Activated T-cell treated with anti-CD3 and anti-CD28 coated beads, Interleukin-2, amount 50 U/mL, for 48 hours (primary cell): ENCODE measurements around the gene MINDY4.

ENCODE experiments used
- DNase-seq, 2 experiments: peaks; one replicate each; pipeline ENCODE4 v3.0.0-alpha.2; 2020

MINDY4 gene

DNA sequence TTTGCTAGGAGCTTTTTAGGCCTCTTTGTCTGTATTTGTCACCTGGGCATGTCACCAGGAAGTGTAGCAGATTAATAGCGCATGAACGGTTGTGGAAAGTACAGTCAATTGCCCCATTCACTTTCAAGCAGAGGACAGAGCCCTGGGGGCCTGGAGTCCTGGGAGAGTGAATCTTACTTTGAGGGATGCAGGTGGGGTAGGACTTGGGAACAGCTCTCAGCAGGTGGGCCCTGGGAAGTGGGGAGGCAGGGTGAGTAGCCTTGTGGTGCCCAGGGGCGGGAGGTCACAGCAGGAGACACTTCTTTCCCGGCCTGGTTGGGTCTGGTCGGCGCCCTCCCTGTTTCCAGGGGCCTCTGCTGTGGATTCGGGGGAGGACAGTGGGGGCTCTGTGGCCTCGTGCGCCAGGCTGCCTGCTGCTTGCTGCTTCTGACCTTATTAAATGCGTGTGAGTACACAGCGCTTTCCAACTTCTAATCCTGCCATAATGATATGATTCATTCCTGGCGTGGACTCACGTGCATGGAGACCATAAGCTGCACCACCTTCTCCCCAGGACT lies 88.8 kb downstream of the MINDY4 start:
- no peak for DNase-seq

DNA sequence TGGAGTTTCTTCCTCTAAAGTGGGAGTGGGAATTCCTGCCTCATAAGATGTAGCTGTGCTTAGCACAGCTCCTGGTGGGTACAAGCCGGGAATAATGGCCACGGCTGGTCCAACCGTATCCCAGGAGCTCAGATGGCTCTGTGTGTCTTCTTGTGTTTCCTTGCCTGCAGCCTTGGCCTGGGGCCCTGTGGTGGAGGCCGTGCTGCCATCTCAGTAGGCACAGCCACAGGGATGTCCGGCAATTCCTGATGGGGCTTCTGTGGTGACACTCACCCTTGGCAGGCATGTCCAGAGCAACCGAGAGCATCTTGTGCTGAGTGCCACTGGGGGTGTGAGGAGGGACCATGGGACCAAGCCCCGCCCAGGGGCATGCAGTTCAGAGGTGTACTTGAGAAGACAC lies 90.4 kb downstream of the MINDY4 start:
- DNase-seq: no peak

DNA sequence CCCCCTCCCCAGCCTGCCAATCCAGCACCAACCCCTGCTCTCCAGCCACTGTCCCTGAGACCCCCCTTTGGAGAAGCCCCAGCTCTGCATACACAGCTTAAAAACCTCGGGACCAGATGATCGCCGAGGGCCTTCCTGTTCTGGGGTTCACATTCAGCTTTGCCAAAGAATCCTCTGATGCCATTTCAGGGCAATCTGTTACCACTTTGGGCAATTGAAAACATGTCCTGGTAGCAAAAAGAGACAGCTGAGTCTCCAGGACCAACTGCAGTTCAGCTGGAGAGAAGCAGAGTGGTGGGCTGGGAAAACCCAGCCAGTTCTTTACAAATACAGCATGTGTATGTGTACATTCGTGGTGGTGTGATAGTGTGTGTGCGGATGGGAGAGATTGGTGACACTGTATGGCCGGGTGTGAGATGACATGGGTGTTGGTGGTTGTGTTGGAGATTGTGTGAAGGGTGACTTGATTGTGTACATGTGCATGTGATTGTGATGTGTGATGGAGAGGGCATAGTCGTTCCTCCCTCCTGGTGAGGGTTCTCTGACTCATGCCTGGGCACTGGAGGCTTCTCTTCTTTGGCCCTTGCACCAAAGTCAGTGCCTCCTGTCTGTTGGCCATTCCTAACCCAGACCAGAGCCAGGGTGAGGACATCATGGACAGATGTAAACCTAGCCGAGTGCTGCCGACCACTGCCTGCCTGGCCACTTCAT lies 91.9 kb downstream of the MINDY4 start:
- no peak for DNase-seq

DNA sequence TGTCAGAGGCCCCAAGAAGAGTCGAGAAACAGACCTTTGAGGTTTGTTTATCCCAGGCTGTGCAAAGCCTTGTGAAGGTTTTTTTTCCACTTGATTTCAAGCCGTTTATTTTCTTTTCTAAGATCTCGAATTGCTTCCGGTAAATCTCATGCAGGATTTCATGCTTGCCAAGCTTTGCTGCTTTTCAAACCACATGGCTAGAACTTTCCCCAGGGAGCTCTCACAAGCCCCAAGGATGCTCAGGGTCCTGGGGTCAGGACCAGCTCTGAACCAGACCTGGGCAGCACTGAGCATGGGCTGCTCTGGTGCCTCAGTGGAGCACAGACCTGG lies 92.5 kb downstream of the MINDY4 start:
- DNase-seq: no peak

DNA sequence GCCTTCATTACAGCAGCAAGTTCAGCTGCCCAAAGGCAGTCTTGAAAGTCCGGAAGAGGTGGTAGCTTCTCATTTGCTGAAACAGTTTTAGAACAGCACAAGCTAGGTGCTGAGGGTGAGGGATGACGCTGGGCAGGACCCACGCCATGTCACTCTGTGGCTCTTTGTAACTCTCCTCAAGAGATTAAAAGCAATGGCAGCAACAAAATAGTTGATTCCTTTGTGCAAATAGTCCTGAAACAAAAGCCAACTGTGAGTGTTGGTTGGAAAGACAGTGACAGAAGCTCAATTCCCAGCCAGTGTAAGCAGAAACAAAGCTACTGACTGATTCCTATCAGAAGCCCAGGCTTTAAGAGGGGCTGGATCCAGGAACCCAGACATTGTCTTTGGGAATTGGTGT lies 92.9 kb downstream of the MINDY4 start:
- no peak for DNase-seq

DNA sequence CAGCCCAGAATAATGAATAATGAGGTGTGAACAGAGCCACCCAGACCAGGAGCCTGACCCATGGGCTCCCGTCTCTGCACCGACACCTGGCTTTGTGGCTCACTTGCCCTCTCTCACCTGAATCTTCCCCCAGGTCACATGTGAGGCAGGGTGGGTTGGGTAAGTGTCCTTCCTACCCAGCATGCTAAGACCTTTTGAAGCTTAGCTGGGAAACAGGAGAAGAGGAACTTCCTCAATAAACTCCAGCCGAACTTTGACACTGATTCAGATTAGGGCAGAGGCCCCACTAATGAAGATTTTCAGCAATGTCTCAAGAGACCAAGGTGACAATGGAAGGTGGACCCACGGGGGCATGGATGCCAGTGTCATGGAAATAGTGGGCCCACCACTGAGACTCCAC lies 93.9 kb downstream of the MINDY4 start:
- no peak for DNase-seq

DNA sequence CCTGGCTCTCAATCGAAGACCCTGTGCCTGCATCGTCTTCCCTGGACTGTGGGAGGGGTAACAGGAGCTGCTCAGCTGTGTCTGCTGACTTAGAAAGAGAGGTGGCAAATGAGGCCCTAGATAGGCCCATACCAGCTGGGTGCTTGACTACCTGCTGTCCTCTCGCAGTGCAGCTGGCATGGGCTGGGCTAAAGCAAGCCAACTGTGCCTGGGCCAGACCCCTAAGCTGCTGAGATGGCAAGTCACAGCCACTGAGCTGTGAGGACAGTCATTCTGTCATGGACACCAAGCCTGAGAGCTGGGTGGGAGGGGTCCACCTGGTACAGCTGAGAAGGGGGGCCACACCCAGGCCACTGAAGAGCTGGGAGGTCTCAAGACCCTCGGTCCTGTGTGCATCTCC lies 94.6 kb downstream of the MINDY4 start:
- no peak for DNase-seq

DNA sequence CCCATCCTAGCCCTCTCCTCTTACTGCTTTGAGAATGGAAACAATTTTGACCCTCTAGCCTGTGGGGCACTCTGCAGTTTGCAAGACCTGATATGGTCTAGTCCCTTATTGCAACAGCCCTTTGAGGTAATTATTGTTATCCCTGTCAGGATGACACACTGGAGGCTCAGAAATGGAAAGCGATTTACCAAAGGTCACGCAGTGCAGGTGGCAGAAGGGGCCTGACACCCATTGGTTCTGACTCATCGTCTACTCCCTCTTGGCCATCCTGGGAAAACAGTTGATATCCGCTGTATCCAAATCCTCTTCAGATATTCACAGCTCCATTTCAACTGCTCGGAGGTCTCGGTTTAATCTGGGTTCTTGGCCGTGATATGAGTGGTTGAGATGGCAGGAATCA lies 95.7 kb downstream of the MINDY4 start:
- no peak for DNase-seq

DNA sequence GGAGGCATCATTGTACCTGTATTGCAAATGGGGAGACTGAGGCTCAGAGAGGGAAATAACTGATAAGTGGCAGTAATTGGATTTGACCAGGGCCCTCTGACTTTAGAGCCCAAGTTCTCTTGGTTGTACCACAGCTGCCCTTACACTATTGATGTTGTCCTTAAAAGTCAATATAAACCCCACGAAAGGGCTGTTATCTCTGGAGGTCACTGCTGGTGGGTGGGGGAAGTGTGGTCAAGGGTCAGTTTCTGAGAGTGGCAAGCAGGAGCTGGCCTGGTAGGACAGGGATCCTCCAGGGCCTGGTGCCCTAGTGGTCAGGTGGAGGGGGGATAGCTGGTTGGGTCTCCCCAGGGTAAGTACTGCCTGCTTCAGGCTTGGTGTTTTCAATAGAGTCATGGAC lies 96.3 kb downstream of the MINDY4 start:
- DNase-seq: no peak

DNA sequence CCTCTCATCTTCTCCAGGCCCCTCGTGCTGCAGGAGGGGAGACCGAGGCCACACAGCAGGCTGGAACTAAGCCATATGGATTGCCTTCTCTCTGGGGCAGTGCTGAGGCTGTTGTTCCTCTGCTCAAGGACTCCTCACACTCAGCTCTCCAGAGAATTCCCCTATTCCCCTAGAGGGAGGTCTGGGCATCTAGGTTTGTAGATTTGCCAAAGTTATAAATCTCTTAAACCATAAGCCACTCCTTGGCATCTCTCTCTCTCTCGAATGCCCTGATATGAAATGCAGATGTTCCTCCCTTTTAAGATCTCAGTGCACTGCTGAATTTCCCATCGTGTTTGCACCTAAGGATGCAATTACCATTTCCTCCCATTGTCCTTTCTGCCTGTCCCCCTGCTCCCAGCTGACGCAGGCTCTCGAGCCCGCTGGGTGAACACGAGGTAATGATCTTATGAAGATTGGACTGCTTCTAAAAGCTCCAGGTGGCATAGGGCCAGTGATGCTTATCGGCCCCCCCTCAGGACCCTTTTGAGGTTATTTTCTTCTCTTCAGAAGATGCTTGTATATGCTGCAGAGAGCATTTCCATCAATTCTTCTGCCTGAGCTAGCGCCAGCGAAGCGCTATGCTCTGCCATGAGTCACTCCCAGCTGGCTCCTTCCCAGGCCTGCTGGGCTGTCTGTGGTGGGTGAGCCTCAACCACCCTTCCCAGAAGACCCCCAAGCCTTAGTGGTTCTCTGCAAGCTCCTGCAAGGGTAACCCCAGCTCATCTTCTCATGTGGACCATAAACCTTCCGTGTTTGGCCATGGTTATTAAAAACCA lies 98.8 kb downstream of the MINDY4 start:
- no peak for DNase-seq

DNA sequence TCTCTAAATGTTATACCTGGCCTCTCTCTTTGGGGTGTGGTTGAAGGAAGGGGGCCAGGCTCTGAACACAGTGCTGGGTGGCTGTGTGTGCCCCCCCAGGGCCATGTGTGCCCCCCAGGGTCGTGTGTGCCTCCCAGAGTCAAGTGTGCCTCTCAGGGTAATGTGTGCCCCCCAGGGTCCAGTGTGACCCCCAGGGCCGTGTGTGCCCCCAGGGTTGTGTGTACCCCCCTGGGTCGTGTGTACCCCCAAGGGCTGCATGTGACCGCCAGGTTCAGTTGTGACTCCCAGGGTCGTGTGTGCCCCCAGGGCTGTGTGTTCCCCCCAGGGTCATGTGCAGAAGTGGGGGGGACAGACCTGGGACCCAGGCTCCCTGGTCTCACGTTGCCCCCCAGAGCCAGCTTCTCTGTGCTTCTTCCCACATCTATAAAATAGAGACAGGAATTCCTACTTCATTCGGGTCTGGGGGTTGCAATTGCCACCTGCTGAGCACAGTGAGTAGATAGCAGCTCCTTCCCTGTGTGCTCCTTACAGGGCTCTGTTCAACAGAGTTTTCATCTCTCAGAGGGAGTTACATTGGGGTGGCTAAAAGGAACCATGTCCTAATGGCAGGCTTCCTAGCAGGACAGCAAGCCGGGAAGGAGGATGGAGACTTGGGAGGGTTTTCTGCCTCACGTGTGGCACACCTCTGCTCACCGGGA lies 99.8 kb downstream of the MINDY4 start:
- DNase-seq: no peak

DNA sequence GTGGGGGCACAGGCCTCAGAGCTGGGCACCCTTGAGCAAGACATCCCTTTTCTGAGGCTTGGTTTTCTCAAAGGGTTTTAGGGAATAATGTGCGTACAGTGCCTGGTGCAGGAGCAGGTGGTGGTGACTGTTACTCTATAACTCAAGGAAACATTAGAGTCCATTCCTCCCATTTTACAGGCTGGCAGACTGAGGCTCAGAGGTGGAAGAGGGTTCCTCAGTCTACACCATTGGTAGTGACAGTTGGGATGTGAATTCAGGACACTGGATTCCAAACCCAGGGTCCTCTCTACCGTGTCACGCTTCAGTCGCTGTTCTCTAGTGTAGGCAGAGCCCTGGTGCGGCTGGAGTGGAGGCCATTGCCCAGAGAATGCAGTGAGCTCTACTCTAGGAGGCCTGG lies 100.4 kb downstream of the MINDY4 start:
- no peak for DNase-seq

DNA sequence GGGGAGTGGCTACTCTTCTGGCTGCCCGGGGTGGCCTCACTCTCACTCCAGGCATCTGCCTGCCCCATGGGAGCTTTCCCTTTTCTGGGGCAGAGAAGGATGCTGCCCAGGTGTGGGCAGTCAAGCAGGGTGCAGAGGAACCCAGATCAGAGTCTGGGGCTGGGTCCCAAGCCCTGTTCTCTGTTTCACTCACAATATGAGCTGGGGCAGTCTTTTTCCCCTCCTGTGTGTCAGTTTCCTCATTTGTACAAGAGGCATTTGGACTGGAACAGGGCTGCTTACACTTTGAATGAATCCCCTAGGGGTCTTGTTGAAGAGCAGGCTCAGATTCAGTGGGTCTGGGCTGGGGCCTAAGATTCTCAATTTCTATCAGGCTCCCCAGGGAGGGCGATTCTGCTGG lies 102.0 kb downstream of the MINDY4 start:
- no peak for DNase-seq

DNA sequence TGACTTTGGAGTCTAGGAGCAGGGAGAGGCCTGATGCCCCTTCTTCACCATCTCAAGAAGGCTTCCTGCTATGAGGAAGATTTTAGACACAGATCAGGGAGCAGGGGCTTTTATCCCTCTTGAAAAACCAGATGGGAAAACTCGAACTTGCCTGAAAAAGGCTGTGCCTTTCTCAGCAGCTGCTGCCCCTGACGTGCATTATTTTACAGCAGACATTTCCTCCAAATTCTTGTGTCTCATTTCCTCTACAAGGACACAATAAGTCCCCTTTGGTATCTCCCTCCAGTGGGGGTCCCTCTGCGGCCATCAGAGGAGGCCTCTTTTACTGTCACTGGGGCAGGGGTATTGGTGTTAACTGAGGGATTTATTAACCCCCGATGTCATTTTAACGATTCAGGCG lies 102.4 kb downstream of the MINDY4 start:
- DNase-seq: no peak

DNA sequence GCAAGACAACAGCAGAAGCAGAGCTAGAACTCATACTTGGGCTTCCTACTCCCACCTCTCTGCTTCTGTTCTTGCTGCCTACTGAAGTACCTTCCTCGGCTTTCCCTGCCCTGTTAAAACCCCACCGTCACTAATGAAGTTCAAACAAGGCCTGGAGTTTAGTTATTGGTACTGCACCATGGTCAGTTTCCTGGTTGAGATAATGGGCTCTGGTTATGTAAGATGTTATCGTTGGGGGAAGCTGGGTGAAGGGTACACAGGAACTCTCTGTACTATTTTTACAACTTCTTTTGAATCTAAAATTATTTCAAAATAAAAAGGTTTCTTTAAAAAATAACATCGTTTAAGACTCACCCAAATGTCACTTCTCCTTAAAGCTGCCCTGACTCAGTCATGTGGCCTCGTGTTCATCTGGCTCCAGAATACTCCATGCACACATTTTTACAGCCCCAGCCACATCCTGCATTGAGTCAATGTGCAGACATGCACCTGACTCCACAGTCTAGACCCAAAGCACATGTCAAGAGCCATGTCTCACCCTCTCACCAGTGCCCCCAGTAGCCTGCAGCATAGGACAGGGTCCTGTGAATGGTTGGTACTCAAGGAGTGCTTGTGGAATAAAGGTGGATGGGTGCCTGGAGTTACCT lies 103.6 kb downstream of the MINDY4 start:
- no peak for DNase-seq

DNA sequence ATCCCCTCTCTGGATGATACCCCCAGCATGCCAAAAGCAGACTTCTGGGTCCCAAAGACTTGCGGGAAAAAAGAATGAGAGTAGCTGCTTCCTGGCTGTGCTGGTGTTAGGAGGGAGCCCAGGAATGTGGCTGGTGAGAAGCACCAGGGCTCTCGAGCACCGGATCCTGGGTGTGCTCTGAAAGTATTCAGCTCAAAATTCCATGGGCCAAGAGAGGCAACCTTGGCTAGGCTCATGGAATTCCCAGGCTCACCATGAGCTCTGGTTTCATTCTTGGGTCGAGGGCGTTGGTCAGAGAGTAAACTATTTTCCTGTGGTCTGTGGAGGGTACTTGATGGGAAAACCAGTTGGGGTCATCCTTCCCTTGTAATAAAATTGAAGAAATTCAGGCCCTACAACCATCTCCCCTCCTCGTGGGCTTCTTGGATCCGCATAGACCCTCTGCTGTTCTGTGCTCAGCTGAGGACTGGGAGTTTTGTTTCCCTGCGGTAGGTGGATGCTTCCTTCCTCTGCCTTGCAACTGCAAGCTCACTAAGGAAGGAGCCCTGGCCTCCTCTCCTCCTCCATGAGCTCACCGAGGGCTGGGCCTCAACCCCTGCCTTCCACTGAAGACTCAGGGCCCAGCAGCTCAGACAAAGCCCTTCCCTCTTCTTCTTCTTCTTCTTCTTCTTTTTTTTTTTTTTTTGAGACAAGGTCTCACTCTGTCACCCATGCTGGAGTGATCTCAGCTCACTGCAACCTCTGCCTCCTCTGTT lies 106.0 kb downstream of the MINDY4 start:
- no peak for DNase-seq

DNA sequence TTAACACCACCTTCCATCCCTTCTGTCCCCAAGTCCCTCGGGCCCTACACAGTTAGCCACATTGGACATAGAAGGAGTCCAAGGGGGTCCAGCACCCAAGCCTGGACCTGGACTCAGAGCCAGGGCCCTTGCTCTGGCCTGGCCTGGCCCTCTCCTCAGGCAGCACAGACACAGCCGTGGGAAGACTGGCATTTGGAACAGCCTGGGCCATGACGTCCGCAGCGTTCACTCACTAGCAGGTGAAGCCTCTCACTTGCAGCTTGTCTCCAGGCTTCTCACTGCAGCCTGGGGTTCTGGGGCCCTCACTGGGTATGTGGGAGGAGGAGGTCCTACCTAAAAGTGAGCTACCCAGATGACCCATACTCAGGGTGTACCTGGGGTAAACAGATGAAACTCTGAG lies 106.8 kb downstream of the MINDY4 start:
- DNase-seq: no peak

DNA sequence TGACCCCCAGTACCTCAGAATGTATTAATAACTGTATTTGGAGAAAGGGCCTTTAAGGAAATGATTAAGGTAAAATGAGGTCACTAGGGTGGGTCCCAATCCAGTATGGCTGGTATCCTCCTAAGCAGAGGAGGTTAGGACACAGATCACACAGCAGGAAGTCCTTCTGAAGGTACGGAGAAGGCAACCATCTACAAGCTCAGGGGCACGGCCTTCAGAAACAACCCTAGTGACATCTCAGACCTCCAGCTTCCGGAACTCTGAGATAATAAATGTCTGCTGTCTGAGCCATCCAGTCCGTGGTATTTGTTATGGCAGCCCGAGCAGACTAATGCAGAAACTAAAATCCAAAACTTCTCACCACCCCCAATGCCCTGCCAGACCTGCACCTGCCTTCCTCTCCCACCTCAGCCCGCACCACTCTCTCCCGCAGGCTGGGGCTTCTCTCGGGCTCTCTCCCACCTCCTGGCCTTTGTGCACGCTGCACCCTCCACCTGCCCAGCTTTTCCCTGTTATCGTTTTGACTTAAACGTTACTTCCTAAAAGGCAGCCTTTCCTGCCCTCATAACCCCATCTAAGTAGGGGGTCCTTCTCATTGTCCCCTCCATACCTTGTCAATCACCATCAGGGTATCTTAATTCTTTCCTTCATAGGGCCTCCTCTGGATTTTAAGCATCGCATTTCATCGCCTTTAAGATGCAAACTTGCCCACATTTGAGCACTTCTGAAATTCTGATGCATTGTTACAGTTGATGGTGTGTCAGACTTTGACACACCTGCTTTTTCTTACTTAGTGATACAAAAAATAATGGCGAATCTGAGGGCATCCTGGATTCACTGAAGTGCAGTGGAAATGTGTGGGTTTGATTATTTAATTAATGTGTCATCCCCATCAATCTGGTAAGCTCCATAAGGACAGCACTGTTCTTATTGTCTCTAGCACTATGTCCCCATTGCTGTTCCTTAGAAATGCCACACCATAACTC lies 108.2 kb downstream of the MINDY4 start:
- DNase-seq: no peak

DNA sequence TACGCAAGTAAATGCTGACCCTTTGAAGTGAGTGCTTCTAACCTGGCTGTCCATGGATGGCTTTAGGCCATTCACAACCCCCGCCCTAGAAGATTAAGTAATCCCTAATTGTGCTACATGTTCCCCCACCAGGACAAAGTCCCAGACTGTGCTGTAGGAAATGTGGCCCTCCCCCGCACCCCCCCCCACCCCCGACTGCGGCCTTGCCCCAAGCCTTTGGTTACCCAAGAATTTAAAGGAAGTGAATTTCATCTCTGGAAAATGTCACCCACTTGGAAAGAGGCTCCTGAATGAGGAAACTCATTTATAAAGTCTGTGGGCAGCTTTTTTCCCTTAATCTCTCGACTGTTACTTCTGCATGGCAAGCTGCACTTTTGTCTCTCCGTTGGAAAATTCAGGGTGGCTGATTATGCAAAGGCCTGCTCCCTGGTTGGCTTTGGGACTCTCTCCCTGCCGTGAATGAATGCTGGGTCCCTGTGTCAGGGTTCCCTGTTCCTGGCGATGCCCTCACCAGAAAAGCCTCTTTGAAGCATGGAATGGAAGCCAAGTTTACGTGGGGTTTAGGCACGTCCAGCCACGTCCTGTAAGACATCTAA lies 109.0 kb downstream of the MINDY4 start:
- no peak for DNase-seq

DNA sequence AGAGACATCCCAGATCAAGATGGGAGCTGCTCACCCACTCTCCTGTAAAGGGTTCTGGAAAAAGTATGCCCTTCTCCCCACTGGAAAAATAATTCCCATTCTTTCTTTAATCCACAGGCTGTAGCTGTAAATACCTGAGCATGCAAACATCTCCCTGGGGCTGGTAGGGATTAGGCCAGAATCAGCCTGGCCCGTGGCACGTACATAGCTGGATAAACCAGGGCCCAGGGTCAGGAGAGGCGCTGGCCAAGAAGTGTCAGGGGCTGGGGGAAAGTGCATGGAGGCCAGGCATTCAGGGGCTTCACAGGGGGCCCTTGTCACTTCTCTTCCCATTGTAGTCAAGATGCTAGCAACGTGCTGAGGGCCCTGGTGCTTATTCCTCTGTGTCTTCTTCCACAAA lies 109.7 kb downstream of the MINDY4 start:
- DNase-seq: no peak

DNA sequence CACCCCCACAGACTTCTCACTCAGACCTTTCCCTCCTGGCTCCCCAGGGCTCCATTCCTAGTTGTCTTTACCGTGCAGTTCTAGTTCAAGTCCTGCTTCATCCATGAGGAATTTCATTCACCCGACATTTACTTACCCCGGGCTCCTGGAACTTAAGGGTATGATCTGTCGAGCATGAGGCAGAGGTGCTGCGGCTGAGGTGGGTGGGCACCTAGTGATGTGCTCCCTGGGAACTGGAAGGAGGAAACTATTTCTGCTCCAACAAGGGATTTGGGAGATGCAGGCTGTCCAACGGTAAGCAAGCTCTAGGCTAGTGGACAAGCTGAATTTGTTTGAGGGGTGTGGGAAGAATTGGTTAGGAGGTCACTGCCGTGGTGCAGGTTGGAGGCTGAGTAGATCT lies 110.2 kb downstream of the MINDY4 start:
- no peak for DNase-seq
